Astrocyte (in vitro differentiated cells and primary cell): ENCODE measurements around the gene SND1. TPM values are rescaled to one million over a fixed set of nuclear protein-coding genes. Genes with fewer than 3 reads are reported as not detected.

ENCODE experiments used
- DNase-seq: peaks from one replicate; pipeline ENCODE4 v3.0.0-alpha.2; 2010; ENCODE audit warnings: low read depth
- FAIRE-seq: peaks from 2 replicates; lab custom pipeline; 2011; peaks lifted over from hg19 to GRCh38; lab: Jason Lieb, UNC
- H2AFZ ChIP-seq: 2 replicates; pipeline ENCODE4 v1.6.0; 2012; ENCODE audit warnings: low read depth, low read length, inconsistent platforms
- H3K27ac ChIP-seq: 2 replicates; pipeline ENCODE4 v1.5.1; 2011; ENCODE audit warnings: low read depth, low read length, inconsistent platforms
- H3K27me3 ChIP-seq: 2 replicates; pipeline ENCODE4 v1.6.0; 2011; ENCODE audit warnings: low read length, inconsistent platforms; ENCODE audit not compliant: insufficient read depth
- H3K36me3 ChIP-seq: 2 replicates; pipeline ENCODE4 v1.5.1; 2011; ENCODE audit warnings: low read length, inconsistent platforms; ENCODE audit not compliant: insufficient read depth
- H3K4me1 ChIP-seq: 2 replicates; pipeline ENCODE4 v1.5.1; 2011; ENCODE audit warnings: low read length, inconsistent platforms; ENCODE audit not compliant: insufficient read depth
- H3K4me2 ChIP-seq: 2 replicates; pipeline ENCODE4 v1.6.0; 2012; ENCODE audit warnings: low read length, inconsistent platforms
- H3K4me3 ChIP-seq: 2 replicates; pipeline ENCODE4 v1.5.1; 2011; ENCODE audit warnings: low read depth, mild to moderate bottlenecking, low read length, inconsistent platforms; ENCODE audit not compliant: insufficient read depth
- H3K79me2 ChIP-seq: 2 replicates; pipeline ENCODE4 v1.6.0; 2012; ENCODE audit warnings: mild to moderate bottlenecking, low read length, inconsistent platforms; ENCODE audit not compliant: insufficient read depth
- H3K9ac ChIP-seq: 2 replicates; pipeline ENCODE4 v1.6.0; 2012; ENCODE audit warnings: mild to moderate bottlenecking, low read length, inconsistent platforms
- H3K9me3 ChIP-seq: 2 replicates; pipeline ENCODE4 v1.5.1; 2012; ENCODE audit warnings: low read depth, mild to moderate bottlenecking, low read length, inconsistent platforms; ENCODE audit not compliant: insufficient read depth
- H4K20me1 ChIP-seq: 2 replicates; pipeline ENCODE4 v1.6.0; 2012; ENCODE audit warnings: low read length, inconsistent platforms; ENCODE audit not compliant: insufficient read depth
- H3K27ac Mint-ChIP-seq: one replicate; pipeline ENCODE4 v1.8.0; 2021; ENCODE audit warnings: mild to moderate bottlenecking, mixed read lengths; ENCODE audit not compliant: unreplicated experiment
- H3K27me3 Mint-ChIP-seq: one replicate; pipeline ENCODE4 v1.8.0; 2021; ENCODE audit warnings: low read depth, mixed read lengths; ENCODE audit not compliant: unreplicated experiment
- H3K36me3 Mint-ChIP-seq: one replicate; pipeline ENCODE4 v1.8.0; 2021; ENCODE audit warnings: low read depth, mixed read lengths; ENCODE audit not compliant: unreplicated experiment
- H3K4me1 Mint-ChIP-seq: one replicate; pipeline ENCODE4 v1.8.0; 2021; ENCODE audit warnings: low read depth, mixed read lengths; ENCODE audit not compliant: unreplicated experiment
- H3K4me3 Mint-ChIP-seq: one replicate; pipeline ENCODE4 v1.8.0; 2021; ENCODE audit warnings: mild to moderate bottlenecking, moderate library complexity, mixed read lengths; ENCODE audit not compliant: unreplicated experiment
- H3K9me3 Mint-ChIP-seq: one replicate; pipeline ENCODE4 v1.8.0; 2021; ENCODE audit warnings: mild to moderate bottlenecking, mixed read lengths; ENCODE audit not compliant: unreplicated experiment
- CTCF ChIP-seq: IDR thresholded peaks from 2 replicates; pipeline ENCODE4 v1.5.1; 2011; ENCODE audit warnings: low read depth, mild to moderate bottlenecking, inconsistent platforms, low read length, moderate library complexity; ENCODE audit not compliant: insufficient read depth
- EZH2 ChIP-seq: IDR thresholded peaks from 2 replicates; pipeline ENCODE4 v1.6.1; 2012; ENCODE audit warnings: mild to moderate bottlenecking, low read length, inconsistent platforms; ENCODE audit not compliant: insufficient read depth
- total RNA-seq: library from RNA; stranded (reverse); gene quantifications from 2 replicates; pipeline ENCODE4 v1.2.1, GENCODE V29; 2021

Gene SND1
- total RNA-seq, 1 donor from 2014 or later = 267 TPM

DNA sequence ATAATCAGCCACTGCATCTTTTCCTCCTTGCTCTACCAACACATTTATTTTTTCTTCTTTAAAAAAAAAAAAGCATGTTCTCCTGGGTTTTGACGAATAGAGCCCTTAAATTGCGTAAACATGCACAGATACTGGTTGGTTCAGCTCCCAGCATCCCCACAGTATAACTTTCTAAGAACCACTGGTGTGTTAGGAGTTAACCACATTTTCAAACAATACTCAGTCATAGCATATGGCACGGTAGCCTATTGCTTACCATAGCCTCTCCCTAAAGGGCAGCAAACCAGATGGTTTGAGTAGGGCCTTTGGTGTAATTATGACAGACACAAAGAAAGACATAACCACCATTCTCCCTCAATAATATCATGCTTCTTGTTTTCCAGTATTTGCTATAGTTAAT, 234.3 kb downstream of the SND1 start:
- DNase-seq (no peak), FAIRE-seq (no peak)
- Mint-ChIP-seq H3K36me3 (peaks cover 7% of the 10 kb centered on the region), H3K9me3 (no peaks in the 10 kb centered on the region), H3K27ac (peak overlapping the region; percentile 91), H3K4me1 (peaks cover 53% of the 10 kb centered on the region), H3K27me3 (no peaks in the 10 kb centered on the region), H3K4me3 (no peak overlapping the region)
- Histone ChIP-seq H3K4me2 (peak overlapping the region; percentile 57), H3K4me1 (peaks cover 28% of the 10 kb centered on the region), H3K9ac (no peak overlapping the region), H3K27ac (peak overlapping the region; percentile 13), H3K79me2 (peaks cover 30% of the 10 kb centered on the region), H4K20me1 (peaks cover 87% of the 10 kb centered on the region), H3K9me3 (no peaks in the 10 kb centered on the region), H3K4me3 (no peak overlapping the region), H2AFZ (no peak overlapping the region), H3K36me3 (peaks cover 13% of the 10 kb centered on the region), H3K27me3 (no peaks in the 10 kb centered on the region)
- TF ChIP-seq EZH2 (no peak), CTCF (no peak)

- Mint-ChIP-seq H3K4me1 (peaks cover 58% of the 10 kb centered on the region), H3K27ac (peak overlapping the region; percentile 91), H3K27me3 (no peaks in the 10 kb centered on the region)
Observed at GRCh38 chr7:127887096-127887495, 235.1 kb downstream of the SND1 start.

More at GRCh38 chr7:127887096-127887495, 235.1 kb downstream of the SND1 start:
- Histone ChIP-seq H3K36me3 (peaks cover 17% of the 10 kb centered on the region), H3K27ac (no peak overlapping the region), H3K4me1 (peaks cover 28% of the 10 kb centered on the region), H3K79me2 (peaks cover 31% of the 10 kb centered on the region), H3K4me2 (no peak overlapping the region), H3K9ac (no peak overlapping the region), H3K4me3 (no peak overlapping the region), H3K27me3 (no peaks in the 10 kb centered on the region), H2AFZ (no peak overlapping the region), H3K9me3 (no peaks in the 10 kb centered on the region), H4K20me1 (peaks cover 88% of the 10 kb centered on the region)
- DNase-seq = no peak
- Mint-ChIP-seq H3K36me3 (peaks cover 7% of the 10 kb centered on the region), H3K9me3 (no peaks in the 10 kb centered on the region), H3K4me3 (peak overlapping the region; percentile 11)
- FAIRE-seq = no peak
- TF ChIP-seq EZH2 (no peak), CTCF (no peak)
